Left ventricle myocardium inferior (tissue), 1 donor: ENCODE measurements around the gene CEP89. TPM values are rescaled to one million over a fixed set of nuclear protein-coding genes. Genes with fewer than 3 reads are reported as not detected.
A peak's percentile ranks its signal among the peaks of the same experiment; 100 is the strongest.
"Not testable (repeated sequence)": the region's sequence is repeated elsewhere in the genome, so short reads cannot be mapped to it uniquely, and the experiment has no call there.

Experiments
- DNase-seq: peaks from one replicate; pipeline ENCODE4 v3.0.0-alpha.2; 2020
- H3K27ac ChIP-seq: fragments of 200-600 bp; replicated peaks from 2 replicates; pipeline ENCODE4 v1.8.0; 2021
- H3K27me3 ChIP-seq: fragments of 200-600 bp; 2 replicates; pipeline ENCODE4 v1.8.0; 2021; ENCODE audit warnings: low read depth
- H3K36me3 ChIP-seq: fragments of 200-600 bp; 2 replicates; pipeline ENCODE4 v1.8.0; 2021
- H3K4me1 ChIP-seq: fragments of 200-600 bp; 2 replicates; pipeline ENCODE4 v1.8.0; 2021
- H3K4me3 ChIP-seq: fragments of 200-600 bp; 2 replicates; pipeline ENCODE4 v1.8.0; 2021; ENCODE audit warnings: mild to moderate bottlenecking, moderate library complexity
- H3K9me3 ChIP-seq: fragments of 200-600 bp; replicated peaks from 2 replicates; pipeline ENCODE4 v1.8.0; 2021
- CTCF ChIP-seq: fragments of 200-600 bp; IDR thresholded peaks from 2 replicates; pipeline ENCODE4 v1.8.0; 2021; ENCODE audit warnings: antibody characterized with exemption, mild to moderate bottlenecking, borderline replicate concordance
- intact Hi-C: fragments of 100-400 bp; cut with micrococcal nuclease; formaldehyde crosslinking; loops from one replicate; pipeline ENCODE4 v1.11.0; 2022
- long read RNA-seq: library from polyadenylated mRNA; unstranded; transcript quantifications from one replicate; pipeline ENCODE4 v2.0.0, GENCODE V29; 2021
- total RNA-seq: library from RNA; stranded (reverse); fragmentation: NEBNext Ultra II Directional; extraction: Animal tissue kit (Norgen Biotek cat#: 25700); gene quantifications from one replicate; pipeline ENCODE4 v1.2.1, GENCODE V29; 2021
- donor health status: DM: no; HTN: yes; CAD: no; lungs with severe emphysema.

Gene CEP89
- total RNA-seq, result 9.1 TPM
- long read RNA-seq, full-length matches to known transcripts, result 7 of 11 reads
- long read RNA-seq, partial matches to known transcripts, result 0 of 11 reads
- long read RNA-seq, other reads (novel, unspliced or antisense), result 4 of 11 reads

GRCh38 chr19:32971715-32972540, at the start of gene CEP89, which contains the start of gene FAAP24:
Gene CEP89, minus strand, starts transcription at chr19:32971958. Its CDS starts 84 bp downstream, at chr19:32971874.
Gene FAAP24, plus strand, starts transcription at chr19:32972242. Its CDS starts 955 bp downstream, at chr19:32973197.
- DNase-seq, result peak; percentile 97
- H3K36me3 ChIP-seq, result peaks cover 9% of the 10 kb centered on the region
- H3K27ac ChIP-seq, result peak within 1 kb of the TSS; percentile 76
- peak within 1 kb of the TSS; percentile 92 for H3K4me3 ChIP-seq
- peaks cover 30% of the 10 kb centered on the region for H3K4me1 ChIP-seq
- TF ChIP-seq CTCF, result no peak
- H3K9me3 ChIP-seq, result no peaks in the 10 kb centered on the region
- intact Hi-C loops, result no loop called here
- no peaks in the 10 kb centered on the region for H3K27me3 ChIP-seq

- H3K9me3 ChIP-seq, intact Hi-C loops, H3K4me3 ChIP-seq, H3K27me3 ChIP-seq, H3K36me3 ChIP-seq, DNase-seq, H3K27ac ChIP-seq, H3K4me1 ChIP-seq: not testable (repeated sequence)
Observed at GRCh38 chr19:33010891-33011290, 39.1 kb upstream of the CEP89 start.

GRCh38 chr19:33008738-33009137, 37.0 kb upstream of the CEP89 start:
- no peak overlapping the region for H3K4me3 ChIP-seq
- H3K36me3 ChIP-seq, result no peaks in the 10 kb centered on the region
- no peaks in the 10 kb centered on the region for H3K4me1 ChIP-seq
- H3K27me3 ChIP-seq, result no peaks in the 10 kb centered on the region
- H3K27ac ChIP-seq, result no peak overlapping the region
- intact Hi-C loops, result no loop called here
- DNase-seq, result no peak
- no peak for TF ChIP-seq CTCF
- H3K9me3 ChIP-seq, result no peaks in the 10 kb centered on the region

GRCh38 chr19:33005440-33005839, 33.7 kb upstream of the CEP89 start:
- Histone ChIP-seq H3K36me3 (no peaks in the 10 kb centered on the region), H3K27ac (no peak overlapping the region), H3K4me1 (no peaks in the 10 kb centered on the region), H3K27me3 (no peaks in the 10 kb centered on the region), H3K4me3 (no peak overlapping the region), H3K9me3 (no peaks in the 10 kb centered on the region)
- TF ChIP-seq CTCF, result no peak
- no peak for DNase-seq
- intact Hi-C loops, result no loop called here

GRCh38 chr19:33003424-33004024, 31.8 kb upstream of the CEP89 start:
- H3K36me3 ChIP-seq, DNase-seq, H3K27ac ChIP-seq, intact Hi-C loops, H3K27me3 ChIP-seq, H3K9me3 ChIP-seq, H3K4me3 ChIP-seq, H3K4me1 ChIP-seq: not testable (repeated sequence)

GRCh38 chr19:33002126-33002865, 30.5 kb upstream of the CEP89 start:
- intact Hi-C loops, H3K27ac ChIP-seq, DNase-seq, H3K27me3 ChIP-seq, H3K4me3 ChIP-seq, H3K4me1 ChIP-seq, H3K36me3 ChIP-seq, H3K9me3 ChIP-seq: not testable (repeated sequence)
